ENCODE data around the gene MBNL1.

DNA sequence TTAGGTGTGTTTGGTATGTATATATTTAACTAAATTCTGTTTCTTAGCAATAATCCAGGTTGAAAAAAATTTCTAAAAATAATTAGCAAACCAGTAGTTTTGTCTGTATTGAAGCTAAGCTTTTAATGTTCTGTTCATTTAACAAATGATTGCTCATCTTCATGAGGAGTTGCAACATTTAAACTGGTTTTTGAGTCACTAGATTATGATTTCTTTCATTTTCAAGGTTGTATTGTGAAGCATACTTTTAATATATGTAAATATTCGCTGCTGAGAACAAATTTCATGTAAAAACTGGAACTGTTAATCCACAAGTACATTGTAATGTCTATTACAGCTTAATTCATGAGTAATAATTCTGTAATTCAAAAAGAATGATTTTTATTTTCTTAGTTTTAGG, 192.7 kb downstream of the MBNL1 start:
- TF ChIP-seq RAD21 (IDR thresholded peaks at IDR 0.05) = no peak
- TF ChIP-seq, protein P1, sequence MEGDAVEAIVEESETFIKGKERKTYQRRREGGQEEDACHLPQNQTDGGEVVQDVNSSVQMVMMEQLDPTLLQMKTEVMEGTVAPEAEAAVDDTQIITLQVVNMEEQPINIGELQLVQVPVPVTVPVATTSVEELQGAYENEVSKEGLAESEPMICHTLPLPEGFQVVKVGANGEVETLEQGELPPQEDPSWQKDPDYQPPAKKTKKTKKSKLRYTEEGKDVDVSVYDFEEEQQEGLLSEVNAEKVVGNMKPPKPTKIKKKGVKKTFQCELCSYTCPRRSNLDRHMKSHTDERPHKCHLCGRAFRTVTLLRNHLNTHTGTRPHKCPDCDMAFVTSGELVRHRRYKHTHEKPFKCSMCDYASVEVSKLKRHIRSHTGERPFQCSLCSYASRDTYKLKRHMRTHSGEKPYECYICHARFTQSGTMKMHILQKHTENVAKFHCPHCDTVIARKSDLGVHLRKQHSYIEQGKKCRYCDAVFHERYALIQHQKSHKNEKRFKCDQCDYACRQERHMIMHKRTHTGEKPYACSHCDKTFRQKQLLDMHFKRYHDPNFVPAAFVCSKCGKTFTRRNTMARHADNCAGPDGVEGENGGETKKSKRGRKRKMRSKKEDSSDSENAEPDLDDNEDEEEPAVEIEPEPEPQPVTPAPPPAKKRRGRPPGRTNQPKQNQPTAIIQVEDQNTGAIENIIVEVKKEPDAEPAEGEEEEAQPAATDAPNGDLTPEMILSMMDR (IDR thresholded peaks at IDR 0.05; ENCODE audit: low read depth, low read length, missing input control) = no peak
- no peak for TF ChIP-seq SP1 (IDR thresholded peaks at IDR 0.05)
- no peak for TF ChIP-seq ATF3 (IDR thresholded peaks at IDR 0.05)
- TF ChIP-seq HNF4A (conservative IDR thresholded peaks at IDR 0.05) = no peak
- TF ChIP-seq TAF1 (conservative IDR thresholded peaks at IDR 0.05) = no peak
- TF ChIP-seq, protein P2, sequence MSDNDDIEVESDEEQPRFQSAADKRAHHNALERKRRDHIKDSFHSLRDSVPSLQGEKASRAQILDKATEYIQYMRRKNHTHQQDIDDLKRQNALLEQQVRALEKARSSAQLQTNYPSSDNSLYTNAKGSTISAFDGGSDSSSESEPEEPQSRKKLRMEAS (IDR thresholded peaks at IDR 0.05) = no peak

Data from liver (tissue), 3 donors.